Stimulated activated CD4-positive, alpha-beta T cell treated with anti-CD3 and anti-CD28 coated beads, TNF-alpha, amount 100 ng/mL, for 24 hours (primary cell): ENCODE data around the gene ARFGEF3.
"Not testable (repeated sequence)": the region's sequence is repeated elsewhere in the genome, so short reads cannot be mapped to it uniquely, and the experiment has no call there.

Experiments used
- DNase-seq, 3 experiments: peaks; one replicate each; pipeline ENCODE4 v3.0.0-alpha.2; 2020; ENCODE audit warnings: low read depth in 3 of 3

The ARFGEF3 gene

GRCh38 chr6:138271451-138271850, 109.7 kb downstream of the ARFGEF3 start:
- no peak for DNase-seq

GRCh38 chr6:138272533-138273315, 111.0 kb downstream of the ARFGEF3 start:
- no peak for DNase-seq

- DNase-seq, result no peak
Observed at GRCh38 chr6:138275976-138276375, 114.2 kb downstream of the ARFGEF3 start.

- no peak for DNase-seq
Observed at GRCh38 chr6:138277835-138278234, 116.1 kb downstream of the ARFGEF3 start.

GRCh38 chr6:138278326-138278725, 116.6 kb downstream of the ARFGEF3 start:
- DNase-seq, result no peak

GRCh38 chr6:138285800-138286199, 124.1 kb downstream of the ARFGEF3 start:
- DNase-seq, result no peak

GRCh38 chr6:138286698-138287097, 125.0 kb downstream of the ARFGEF3 start:
- DNase-seq, result no peak

GRCh38 chr6:138287144-138287955, 125.6 kb downstream of the ARFGEF3 start:
- peak; percentile 28 to 32 (median 31) for DNase-seq

- not testable (repeated sequence) for DNase-seq
Observed at GRCh38 chr6:138288428-138289085, 126.8 kb downstream of the ARFGEF3 start.

- peak in 1 of 3 experiments; percentile 3 for DNase-seq
Observed at GRCh38 chr6:138289739-138290138, 128.0 kb downstream of the ARFGEF3 start.

- no peak for DNase-seq
Observed at GRCh38 chr6:138290423-138290962, 128.8 kb downstream of the ARFGEF3 start.

GRCh38 chr6:138291036-138291848, 129.5 kb downstream of the ARFGEF3 start:
- no peak for DNase-seq

GRCh38 chr6:138291849-138292181, 130.1 kb downstream of the ARFGEF3 start:
- DNase-seq, result no peak

- DNase-seq, result no peak
Observed at GRCh38 chr6:138292482-138292881, 130.7 kb downstream of the ARFGEF3 start.

GRCh38 chr6:138293428-138294395, 132.0 kb downstream of the ARFGEF3 start:
- DNase-seq, result no peak

GRCh38 chr6:138296381-138296780, 134.6 kb downstream of the ARFGEF3 start:
- no peak for DNase-seq

- DNase-seq, result no peak
Observed at GRCh38 chr6:138296786-138297185, 135.0 kb downstream of the ARFGEF3 start.

GRCh38 chr6:138297761-138298298, 136.1 kb downstream of the ARFGEF3 start:
- DNase-seq, result no peak

- no peak for DNase-seq
Observed at GRCh38 chr6:138300469-138300868, 138.7 kb downstream of the ARFGEF3 start.

GRCh38 chr6:138302554-138302953, 140.8 kb downstream of the ARFGEF3 start:
- DNase-seq, result no peak
